ENCODE results near the gene TLE6. TPM values are rescaled to one million over a fixed set of nuclear protein-coding genes. Genes with fewer than 3 reads are reported as not detected.

TLE6 gene
- total RNA-seq, 1 donor from 2014 or later = 3.8 TPM

- no peaks in the 10 kb centered on the region for H3K27me3 Mint-ChIP-seq
- no peak overlapping the region for H3K27ac Mint-ChIP-seq
- H3K4me3 Mint-ChIP-seq = no peak overlapping the region
- TF ChIP-seq CTCF (conservative IDR thresholded peaks at IDR 0.05) = no peak
- DNase-seq (ENCODE audit: extremely low spot score, unreplicated experiment) = no peak
- no peaks in the 10 kb centered on the region for H3K4me1 Mint-ChIP-seq (ENCODE audit: unreplicated experiment)
- no peaks in the 10 kb centered on the region for H3K9me3 Mint-ChIP-seq
- H3K36me3 Mint-ChIP-seq = no peaks in the 10 kb centered on the region
Measured at GRCh38 chr19:2997720-2998119, 20.4 kb downstream of the TLE6 start.

DNA sequence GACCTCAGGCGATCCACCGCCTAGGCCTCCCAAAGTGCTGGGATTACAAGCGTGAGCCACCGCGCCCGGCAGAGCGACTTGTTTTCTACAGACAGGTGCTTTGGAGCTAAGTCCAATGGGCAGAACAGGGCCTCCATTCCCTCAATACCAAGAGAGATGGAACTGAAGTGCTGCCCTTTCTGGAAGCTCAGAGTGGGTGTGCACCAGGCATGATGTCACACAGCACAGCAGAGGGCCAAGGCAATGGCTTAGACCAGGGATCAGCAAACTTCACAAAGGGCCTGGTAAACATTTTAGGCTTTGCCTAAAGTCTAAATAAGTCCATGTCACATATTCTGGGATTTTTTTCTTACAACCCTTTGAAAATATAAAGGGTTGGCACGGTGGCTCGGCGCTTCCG lies 21.3 kb downstream of the TLE6 start:
- Mint-ChIP-seq H3K4me3 (no peak overlapping the region), H3K36me3 (no peaks in the 10 kb centered on the region), H3K27ac (no peak overlapping the region), H3K9me3 (no peaks in the 10 kb centered on the region), H3K4me1 (ENCODE audit: unreplicated experiment) (no peaks in the 10 kb centered on the region), H3K27me3 (no peaks in the 10 kb centered on the region)
- DNase-seq (ENCODE audit: extremely low spot score, unreplicated experiment) = no peak
- no peak for TF ChIP-seq CTCF (conservative IDR thresholded peaks at IDR 0.05)

DNA sequence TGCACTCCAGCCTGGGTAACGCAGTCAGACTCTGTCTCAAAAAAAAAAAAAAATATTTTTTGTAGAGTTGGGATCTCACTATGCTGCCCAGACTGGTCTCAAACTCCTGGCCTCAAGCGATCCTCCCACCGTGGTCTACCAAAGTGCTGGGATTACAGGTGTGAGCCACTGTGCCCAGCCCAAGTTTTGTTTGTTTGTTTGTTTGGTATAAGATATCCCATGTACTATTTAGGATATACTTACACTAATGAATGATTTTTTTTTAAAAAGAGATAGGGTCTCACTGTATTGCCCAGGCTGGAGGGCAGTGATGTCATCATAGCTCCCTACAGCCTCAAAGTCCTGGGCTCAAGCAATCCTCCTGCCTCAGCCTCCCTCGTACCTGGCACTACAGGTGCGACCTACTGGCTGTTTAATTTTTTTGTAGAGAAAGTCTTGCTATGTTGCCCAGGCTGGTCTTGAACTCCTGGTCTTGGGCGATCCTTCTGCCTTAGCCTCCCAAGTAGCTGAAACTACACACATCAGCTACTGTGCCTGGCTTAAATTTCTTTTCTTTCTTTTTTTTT lies 24.0 kb downstream of the TLE6 start:
- H3K4me3 Mint-ChIP-seq = no peak overlapping the region
- no peaks in the 10 kb centered on the region for H3K4me1 Mint-ChIP-seq (ENCODE audit: unreplicated experiment)
- H3K27ac Mint-ChIP-seq = no peak overlapping the region
- no peaks in the 10 kb centered on the region for H3K27me3 Mint-ChIP-seq
- no peaks in the 10 kb centered on the region for H3K36me3 Mint-ChIP-seq
- no peaks in the 10 kb centered on the region for H3K9me3 Mint-ChIP-seq
- no peak for TF ChIP-seq CTCF (conservative IDR thresholded peaks at IDR 0.05)
- no peak for DNase-seq (ENCODE audit: extremely low spot score, unreplicated experiment)

GRCh38 chr19:3003046-3003445 lies 25.7 kb downstream of the TLE6 start:
- DNase-seq (ENCODE audit: extremely low spot score, unreplicated experiment) = no peak

GRCh38 chr19:3004522-3004921 lies 27.2 kb downstream of the TLE6 start:
- H3K9me3 Mint-ChIP-seq = no peaks in the 10 kb centered on the region
- H3K4me1 Mint-ChIP-seq (ENCODE audit: unreplicated experiment) = no peaks in the 10 kb centered on the region
- no peak overlapping the region for H3K27ac Mint-ChIP-seq
- H3K4me3 Mint-ChIP-seq = no peak overlapping the region
- no peaks in the 10 kb centered on the region for H3K27me3 Mint-ChIP-seq
- no peak for DNase-seq (ENCODE audit: extremely low spot score, unreplicated experiment)
- TF ChIP-seq CTCF (conservative IDR thresholded peaks at IDR 0.05) = no peak
- H3K36me3 Mint-ChIP-seq = no peaks in the 10 kb centered on the region

More at GRCh38 chr19:3003046-3003445, 25.7 kb downstream of the TLE6 start:
- H3K27me3 Mint-ChIP-seq = no peaks in the 10 kb centered on the region
- no peak for TF ChIP-seq CTCF (conservative IDR thresholded peaks at IDR 0.05)
- H3K27ac Mint-ChIP-seq = no peak overlapping the region
- no peaks in the 10 kb centered on the region for H3K36me3 Mint-ChIP-seq
- no peak overlapping the region for H3K4me3 Mint-ChIP-seq
- H3K9me3 Mint-ChIP-seq = no peaks in the 10 kb centered on the region
- H3K4me1 Mint-ChIP-seq (ENCODE audit: unreplicated experiment) = no peaks in the 10 kb centered on the region

GRCh38 chr19:3005345-3005744 lies 28.0 kb downstream of the TLE6 start:
- Mint-ChIP-seq H3K36me3 (no peaks in the 10 kb centered on the region), H3K9me3 (no peaks in the 10 kb centered on the region), H3K4me1 (ENCODE audit: unreplicated experiment) (no peaks in the 10 kb centered on the region), H3K27me3 (no peaks in the 10 kb centered on the region), H3K4me3 (no peak overlapping the region), H3K27ac (no peak overlapping the region)
- DNase-seq (ENCODE audit: extremely low spot score, unreplicated experiment) = no peak
- TF ChIP-seq CTCF (conservative IDR thresholded peaks at IDR 0.05) = no peak
